Ovary (tissue), 3 donors: ENCODE measurements around the gene DCAF6.

ENCODE experiments used
- CTCF ChIP-seq, 3 donors: fragments of 450-650 bp in 2 of 3; fragments of 200-600 bp in 1 of 3; IDR thresholded peaks; one replicate each; pipeline versions ENCODE4 v1.5.1 to v1.8.0; 2016 to 2022; ENCODE audit warnings: antibody characterized with exemption in 3 of 3, mild to moderate bottlenecking in 1 of 3
- POLR2A ChIP-seq: fragments of 450-650 bp; IDR thresholded peaks from one replicate; pipeline ENCODE4 v1.6.1; 2017; ENCODE audit warnings: antibody characterized with exemption, mild to moderate bottlenecking, moderate library complexity
- donor health status: DM: no; HTN: no; CAD: no.

- TF ChIP-seq CTCF (IDR thresholded peaks at IDR 0.05): no peak
- TF ChIP-seq POLR2A: no peak
Observed at GRCh38 chr1:168086438-168086837, 150.0 kb downstream of the DCAF6 start.
